SIG-M5 treated with dmso at 0.1 percent for 504 hours (cell line): ENCODE measurements around the gene RFX1.

Source experiments
- DNase-seq: peaks from one replicate; lab custom pipeline; 2025; ENCODE audit not compliant: unreplicated experiment; lab: John Stamatoyannopoulos, UW

The RFX1 gene

DNA sequence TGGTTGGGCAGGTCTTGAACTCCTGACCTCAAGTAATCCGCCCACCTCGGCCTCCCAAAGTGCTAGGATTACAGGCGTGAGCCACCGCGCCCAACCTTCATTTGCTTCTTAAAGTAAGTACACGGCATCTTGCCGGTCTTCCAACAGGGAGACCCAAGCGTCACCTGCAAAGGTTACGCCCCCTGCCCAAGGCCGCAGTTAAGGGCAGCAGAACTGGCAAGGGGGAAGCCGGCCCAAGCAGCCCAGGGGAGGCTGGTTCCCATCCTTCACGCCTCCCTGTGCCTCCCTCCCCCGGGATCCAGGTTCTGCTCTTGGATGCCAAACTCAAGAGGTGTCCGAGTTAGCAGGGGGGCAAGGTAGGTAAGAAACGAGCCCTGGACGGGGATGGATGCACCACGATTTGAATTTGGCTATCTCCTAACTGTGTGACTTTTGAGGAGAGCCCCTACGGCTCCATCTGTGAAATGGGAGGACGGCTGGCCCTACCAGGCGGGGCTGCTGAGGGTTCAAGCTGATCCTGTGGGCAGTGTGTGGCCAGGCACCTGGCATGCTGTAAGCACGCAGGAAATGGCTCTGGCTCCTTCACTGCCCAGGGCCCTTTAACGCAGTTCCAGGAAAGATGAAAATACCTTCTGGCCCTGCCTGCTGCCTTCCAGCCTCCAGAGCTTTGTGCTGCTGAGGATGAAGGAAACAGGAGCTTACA is 9.0 kb downstream of the RFX1 start:
- DNase-seq: no peak

DNA sequence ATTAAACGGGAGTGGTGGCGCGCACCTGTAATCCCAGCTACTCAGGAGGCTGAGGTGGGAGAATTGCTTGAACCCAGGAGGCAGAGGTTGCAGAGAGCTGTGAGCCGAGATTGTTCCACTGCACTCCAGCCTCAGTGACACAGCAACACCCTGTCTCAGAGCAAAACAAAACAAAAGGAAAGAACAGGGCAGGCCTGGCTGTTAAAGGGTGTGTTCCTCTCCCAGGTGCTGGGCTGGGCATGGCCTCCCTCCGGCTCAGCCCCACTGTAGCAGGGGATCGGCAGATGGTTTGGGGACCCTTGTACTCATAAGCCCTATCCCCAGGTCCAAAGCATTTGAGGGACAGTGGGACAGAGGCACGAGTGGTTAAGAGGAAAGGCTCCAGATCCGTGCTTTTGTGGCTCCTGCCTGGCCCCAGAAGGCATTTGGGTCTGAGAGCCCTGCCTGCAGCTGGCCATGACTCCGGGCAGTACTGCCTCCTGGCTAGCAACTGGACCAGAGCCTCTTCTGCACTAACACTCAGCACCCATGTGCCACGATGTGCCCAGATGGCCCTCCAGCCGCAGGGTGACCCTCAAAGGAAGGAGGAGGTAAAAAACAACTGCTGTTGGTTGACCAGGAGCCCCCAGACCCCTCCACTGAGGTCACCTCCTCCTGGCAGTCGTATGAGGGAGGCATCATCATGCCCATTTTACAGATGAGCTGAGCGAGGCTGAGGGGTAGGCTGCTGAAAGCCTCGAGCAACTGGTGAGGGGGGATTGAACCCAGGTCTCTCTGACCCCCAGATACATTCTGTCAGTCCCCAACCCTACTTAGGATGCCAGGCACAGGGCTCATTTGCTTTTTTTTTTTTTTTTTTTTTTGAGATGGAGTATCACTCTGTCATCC is 10.0 kb downstream of the RFX1 start:
- no peak for DNase-seq

DNA sequence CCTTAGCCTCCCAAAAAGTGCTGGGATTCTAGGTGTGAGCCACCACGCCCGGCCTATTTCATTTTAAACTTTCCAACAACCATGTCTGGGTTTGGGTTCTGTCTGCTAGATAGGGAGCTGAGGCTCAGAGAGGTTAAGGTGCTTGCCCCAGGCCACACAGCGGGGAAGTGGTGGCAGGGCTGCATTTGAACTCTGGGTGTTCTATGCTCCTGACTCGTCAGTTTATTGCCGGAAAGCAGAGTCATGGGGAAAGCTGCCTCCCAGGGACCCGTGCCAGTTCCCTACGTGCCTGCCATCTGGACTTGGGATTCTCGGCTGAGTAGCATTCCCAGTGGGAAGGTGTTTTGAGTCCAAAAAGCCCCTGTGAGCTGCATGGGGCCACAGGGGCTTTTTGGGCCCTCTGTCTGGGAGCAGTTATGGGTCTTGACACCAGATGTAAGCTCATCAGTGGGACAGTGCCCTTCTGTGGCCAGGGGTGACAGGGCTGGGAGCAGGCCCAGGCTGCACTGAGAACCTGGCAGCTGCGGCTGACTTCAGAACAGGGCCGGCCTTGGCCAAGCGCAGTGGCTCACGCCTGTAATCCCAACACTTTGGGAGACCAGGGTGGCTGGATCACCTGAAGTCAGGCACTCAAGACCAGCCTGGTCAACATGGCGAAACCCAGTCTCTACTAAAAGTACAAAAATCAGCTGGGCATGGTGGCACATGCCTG is 10.9 kb downstream of the RFX1 start:
- no peak for DNase-seq

GRCh38 chr19:13993590-13994300 is 12.4 kb downstream of the RFX1 start:
- DNase-seq: no peak

DNA sequence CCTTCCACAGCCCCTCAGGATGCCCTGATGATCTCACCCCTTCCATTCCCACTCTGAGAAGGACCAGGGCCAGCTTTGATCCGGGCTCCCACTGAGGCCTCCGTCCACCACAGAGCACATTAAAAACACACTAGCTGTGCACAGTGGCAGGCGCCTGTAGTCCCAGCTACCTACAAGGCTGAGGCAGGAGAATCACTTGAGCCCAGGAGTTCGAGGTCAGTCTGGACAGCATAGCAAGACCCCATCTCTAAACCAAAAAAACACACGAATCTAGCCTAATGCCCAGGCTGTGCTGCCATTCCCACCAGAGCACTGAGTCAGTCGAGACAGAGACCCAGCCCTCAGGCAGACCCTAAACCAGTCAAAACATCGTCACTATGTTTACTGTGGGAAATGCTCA is 14.1 kb downstream of the RFX1 start:
- DNase-seq: no peak

- DNase-seq: no peak
Observed at GRCh38 chr19:13990085-13990484, 16.0 kb downstream of the RFX1 start.

DNA sequence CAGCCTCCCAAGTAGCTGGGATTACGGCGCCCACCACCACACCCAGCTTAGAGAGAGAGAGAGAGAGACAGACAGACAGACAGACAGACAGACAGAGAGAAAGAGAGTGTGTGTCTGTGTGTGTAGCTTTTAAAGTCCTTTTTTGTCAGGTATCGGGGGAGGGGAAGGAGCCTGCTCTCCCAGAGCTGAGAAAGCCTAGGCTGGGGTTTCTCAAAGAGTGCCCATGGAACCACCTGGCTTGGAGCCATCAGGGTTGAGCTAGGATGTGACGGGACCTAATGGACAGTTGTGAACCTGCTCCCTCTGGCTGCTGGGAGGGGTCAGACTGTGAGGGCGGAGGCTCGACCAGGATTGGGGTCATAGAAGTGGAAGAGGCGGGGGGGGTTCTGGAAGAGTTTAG is 16.6 kb downstream of the RFX1 start:
- DNase-seq: no peak

GRCh38 chr19:13987101-13987890 is 18.8 kb downstream of the RFX1 start:
- no peak for DNase-seq

GRCh38 chr19:13986348-13986904 is 19.7 kb downstream of the RFX1 start:
- peak; percentile 89 for DNase-seq

DNA sequence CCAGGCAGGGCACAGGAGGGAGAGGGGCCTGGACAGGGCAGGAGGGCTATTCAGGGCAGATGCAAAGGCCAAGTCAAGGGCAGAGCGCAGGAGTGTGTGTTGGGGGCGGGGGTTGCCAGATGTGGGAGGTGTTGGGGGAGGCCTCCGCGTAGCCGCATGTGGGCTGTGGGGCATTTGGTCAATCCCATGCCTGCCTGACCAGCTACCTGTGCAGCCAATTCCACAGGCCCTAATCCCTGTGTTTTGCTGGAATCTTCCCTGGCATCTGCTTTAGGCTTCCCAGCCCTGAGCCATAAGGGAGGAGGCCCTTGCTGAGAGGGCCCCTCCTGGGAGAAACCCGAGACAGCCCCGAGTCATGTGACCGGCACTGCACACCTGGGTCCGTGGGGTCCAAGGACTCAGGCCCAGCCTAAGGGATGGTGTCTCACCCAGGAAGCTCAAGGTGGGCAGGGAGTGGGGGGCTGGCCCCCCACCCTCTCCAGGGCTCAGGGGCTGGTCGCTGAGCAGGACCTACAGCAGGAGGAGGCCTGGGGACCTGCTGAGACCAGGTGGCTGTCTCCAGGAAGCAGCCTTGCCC is 20.3 kb downstream of the RFX1 start:
- no peak for DNase-seq

DNA sequence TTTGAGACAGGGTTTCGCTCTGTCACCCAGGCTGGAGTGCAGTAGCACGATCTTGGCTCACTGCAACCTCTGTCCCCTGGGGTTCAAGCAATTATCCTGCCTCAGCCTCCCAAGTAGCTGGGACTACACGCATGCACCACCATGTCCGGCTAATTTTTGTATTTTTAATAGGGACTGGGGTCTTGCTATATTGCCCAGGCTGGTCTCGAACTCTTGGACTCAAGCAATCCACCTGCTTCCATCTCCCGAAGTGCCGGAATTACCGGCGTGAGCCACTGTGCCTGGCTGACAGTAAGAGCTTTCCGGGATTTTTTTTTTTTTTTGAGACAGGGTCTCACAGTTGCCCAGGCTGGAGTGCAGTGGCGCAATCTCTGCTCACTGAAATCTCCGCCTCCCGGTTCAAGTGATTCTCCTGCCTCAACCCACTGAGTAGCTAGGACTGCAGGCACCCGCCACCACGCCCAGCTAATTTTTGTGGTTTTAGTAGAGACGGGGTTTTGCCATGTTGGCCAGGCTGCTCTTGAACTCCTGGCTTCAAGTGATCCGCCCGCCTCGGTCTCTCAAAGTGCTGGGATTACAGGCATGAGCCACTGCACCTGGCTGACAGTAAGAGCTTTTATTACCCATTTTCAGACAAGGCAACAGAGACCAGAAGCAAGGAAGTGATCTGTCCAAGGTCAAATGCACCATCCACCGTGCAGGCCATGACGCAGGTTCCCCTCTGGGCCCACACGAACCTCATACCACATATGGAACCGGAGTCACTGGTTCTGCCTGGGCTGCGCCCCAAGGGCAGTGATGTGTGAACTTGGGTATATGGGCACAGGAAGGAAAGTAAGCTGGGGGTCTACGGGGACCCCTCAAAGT is 21.0 kb downstream of the RFX1 start:
- DNase-seq: peak; percentile 15

DNA sequence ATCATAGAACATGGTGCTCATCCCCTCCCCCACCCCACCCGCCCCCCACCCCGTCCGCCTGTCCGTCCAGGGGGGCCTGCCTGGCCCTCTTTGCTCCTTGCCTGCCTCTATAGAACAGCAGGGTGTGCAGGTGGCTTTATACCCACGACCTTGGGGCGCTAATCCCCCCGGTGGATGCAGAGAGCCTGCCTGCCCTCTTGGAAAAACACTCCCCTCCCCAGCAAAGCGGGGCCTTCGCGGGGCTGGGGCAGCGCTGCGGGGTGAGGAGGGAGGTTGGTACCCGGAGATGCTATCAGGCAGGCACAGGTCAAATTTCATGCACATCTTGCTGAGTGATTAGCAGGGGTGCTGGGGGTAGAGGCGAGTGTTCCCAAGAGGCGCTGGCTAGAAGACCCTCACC is 21.9 kb downstream of the RFX1 start:
- DNase-seq: no peak

- DNase-seq: no peak
Observed at GRCh38 chr19:13983213-13983889, 22.8 kb downstream of the RFX1 start.

DNA sequence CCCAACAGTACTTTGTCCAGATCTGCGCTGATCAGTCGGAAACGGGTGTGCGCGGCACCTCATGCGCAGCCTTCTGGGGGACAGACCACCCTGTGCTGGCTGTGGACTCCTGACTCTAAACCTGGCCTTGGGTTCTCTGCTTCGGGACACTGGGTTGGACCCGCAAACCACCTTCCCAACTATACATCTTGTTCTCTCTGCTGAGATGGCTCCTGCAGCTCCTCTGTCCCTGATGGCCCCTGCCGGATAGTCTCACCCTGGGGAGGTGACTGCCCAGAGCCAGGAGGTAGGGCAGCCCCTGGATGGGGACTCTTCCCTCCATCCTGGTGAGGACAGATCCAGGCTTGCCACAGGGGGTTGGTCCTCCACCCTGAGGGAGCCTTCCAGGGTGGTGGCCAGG is 23.3 kb downstream of the RFX1 start:
- DNase-seq: no peak

GRCh38 chr19:13981988-13982501 is 24.1 kb downstream of the RFX1 start:
- no peak for DNase-seq

DNA sequence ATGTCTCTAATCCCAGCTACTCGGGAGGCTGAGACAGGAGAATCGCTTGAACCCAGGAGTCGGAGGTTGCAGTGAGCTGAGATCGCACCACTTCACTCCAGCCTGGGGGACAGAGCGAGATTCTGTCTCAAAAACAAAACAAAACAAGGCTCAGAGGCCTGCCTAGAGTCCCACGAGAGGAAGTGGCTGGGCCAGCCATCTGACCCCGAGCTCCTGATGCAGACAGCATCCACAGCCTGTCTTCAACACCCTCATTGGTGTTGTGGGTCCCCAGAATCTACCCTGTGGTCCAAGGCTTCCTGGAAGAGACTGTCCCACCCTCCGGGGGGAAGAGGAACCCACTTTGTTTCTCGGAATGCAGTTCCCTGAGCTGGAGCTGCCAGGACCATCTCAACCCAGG is 24.7 kb downstream of the RFX1 start:
- no peak for DNase-seq

DNA sequence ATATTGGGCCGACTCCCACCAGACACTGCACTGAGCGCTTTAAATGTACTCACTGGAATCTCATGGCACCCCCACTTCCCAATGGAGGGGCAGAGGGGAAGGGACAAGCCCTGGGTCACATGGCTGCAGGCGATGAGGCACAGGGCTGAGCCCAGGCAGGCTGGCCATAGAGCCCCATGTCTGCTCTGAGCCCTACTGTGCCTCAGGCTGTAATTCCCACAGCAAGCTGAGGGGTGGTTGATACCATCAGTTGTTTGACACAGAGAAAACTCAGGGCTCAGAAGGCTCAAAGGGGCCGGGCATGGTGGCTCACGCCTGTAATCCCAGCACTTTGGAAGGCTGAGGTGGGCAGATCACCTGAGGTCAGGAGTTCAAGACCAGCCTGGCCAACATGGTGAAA is 25.1 kb downstream of the RFX1 start:
- no peak for DNase-seq

DNA sequence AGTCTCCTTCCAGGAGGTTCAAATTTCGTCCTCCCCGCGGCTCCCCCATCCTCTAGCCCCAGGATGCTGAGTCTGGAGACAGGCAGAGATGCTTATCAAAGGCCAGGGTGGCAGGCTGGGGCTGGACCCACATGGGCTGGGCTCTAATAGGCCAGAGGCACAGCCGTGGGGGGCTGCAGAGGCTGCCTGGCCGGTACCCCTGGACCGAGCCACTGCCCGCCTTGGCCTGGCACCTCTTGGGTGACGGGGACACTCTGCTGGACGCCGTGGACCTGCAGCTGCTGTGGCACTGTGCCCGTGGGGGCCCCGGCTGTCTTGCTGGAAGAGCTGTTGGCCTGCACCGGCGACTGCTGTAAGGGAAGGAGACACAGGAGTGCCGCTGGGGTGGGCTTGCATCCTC is 25.8 kb downstream of the RFX1 start:
- DNase-seq: no peak
